Measurements from ENCODE around the gene ATP6AP1.

ATP6AP1 gene

GRCh38 chrX:154445776-154446175 lies 17.3 kb downstream of the ATP6AP1 start:
- H3K4me3 Mint-ChIP-seq, result peak overlapping the region; percentile 13 to 44

DNA sequence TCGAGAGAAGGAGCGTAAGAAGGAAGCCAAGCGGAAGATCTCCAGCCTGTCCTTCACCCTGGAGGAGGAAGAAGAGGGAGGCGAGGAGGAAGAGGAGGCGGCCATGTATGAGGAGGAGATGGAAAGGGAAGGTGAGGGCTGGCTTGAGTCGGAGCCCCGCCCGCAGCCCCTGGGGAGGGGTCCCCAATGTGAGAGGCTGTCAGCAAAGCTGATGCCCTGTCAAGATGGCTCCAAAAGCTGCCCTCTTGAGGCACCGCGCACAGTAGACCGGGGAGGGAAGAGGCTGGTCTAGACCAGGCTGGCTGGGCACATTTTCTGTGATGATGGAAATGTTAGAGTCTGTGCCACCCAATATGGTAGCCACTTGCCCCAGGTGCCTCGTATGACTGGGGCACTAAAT lies 18.0 kb downstream of the ATP6AP1 start:
- H3K27ac Mint-ChIP-seq, result no peak overlapping the region
- no peaks in the 10 kb centered on the region for H3K9me3 Mint-ChIP-seq
- H3K4me3 Mint-ChIP-seq, result peak overlapping the region in 1 of 2 donors; percentile 13
- H3K27me3 Mint-ChIP-seq, result no peaks in the 10 kb centered on the region
- peaks cover 32% of the 10 kb centered on the region for H3K4me1 Mint-ChIP-seq
- ATAC-seq (no peak), DNase-seq (no peak)

More at GRCh38 chrX:154445776-154446175, 17.3 kb downstream of the ATP6AP1 start:
- DNase-seq (no peak), ATAC-seq (no peak)
- Mint-ChIP-seq H3K4me1 (peaks cover 38% of the 10 kb centered on the region), H3K9me3 (no peaks in the 10 kb centered on the region), H3K27me3 (no peaks in the 10 kb centered on the region), H3K27ac (peak overlapping the region in 1 of 2 donors; percentile 90)

DNA sequence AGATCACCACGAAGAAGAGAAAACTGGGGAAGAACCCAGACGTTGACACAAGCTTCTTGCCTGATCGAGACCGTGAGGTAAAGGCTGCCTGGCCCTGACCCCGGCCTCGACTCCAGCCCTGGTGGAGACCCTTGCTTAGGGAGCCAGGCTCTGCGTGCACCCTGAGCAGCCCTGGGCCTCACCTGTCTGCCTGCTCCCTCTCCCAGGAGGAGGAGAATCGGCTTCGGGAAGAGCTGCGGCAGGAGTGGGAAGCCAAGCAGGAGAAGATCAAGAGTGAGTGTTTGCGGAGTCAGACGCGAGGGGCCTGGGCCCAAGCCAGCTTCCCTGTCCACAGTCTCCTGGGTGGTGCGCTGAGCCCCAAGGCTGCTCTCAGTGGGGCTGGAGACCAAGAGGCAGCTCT lies 20.0 kb downstream of the ATP6AP1 start:
- peaks cover 20% of the 10 kb centered on the region for H3K4me1 Mint-ChIP-seq
- no peak for DNase-seq
- no peak overlapping the region for H3K4me3 Mint-ChIP-seq
- H3K9me3 Mint-ChIP-seq, result no peaks in the 10 kb centered on the region
- H3K27ac Mint-ChIP-seq, result no peak overlapping the region
- no peaks in the 10 kb centered on the region for H3K27me3 Mint-ChIP-seq
- no peak for ATAC-seq

- Mint-ChIP-seq H3K9me3 (no peaks in the 10 kb centered on the region), H3K27me3 (no peaks in the 10 kb centered on the region), H3K4me1 (peaks cover 17% of the 10 kb centered on the region), H3K27ac (no peak overlapping the region), H3K4me3 (no peak overlapping the region)
- ATAC-seq (no peak), DNase-seq (no peak)
Measured at GRCh38 chrX:154449618-154450017, 21.1 kb downstream of the ATP6AP1 start.

GRCh38 chrX:154450312-154450711 lies 21.8 kb downstream of the ATP6AP1 start:
- Mint-ChIP-seq H3K27ac (no peak overlapping the region), H3K4me1 (peaks cover 17% of the 10 kb centered on the region), H3K9me3 (no peaks in the 10 kb centered on the region), H3K27me3 (no peaks in the 10 kb centered on the region), H3K4me3 (no peak overlapping the region)
- no peak for ATAC-seq
- DNase-seq, result no peak

- no peak for ATAC-seq
- H3K27me3 Mint-ChIP-seq, result no peaks in the 10 kb centered on the region
- no peak for DNase-seq
- no peaks in the 10 kb centered on the region for H3K9me3 Mint-ChIP-seq
- H3K27ac Mint-ChIP-seq, result no peak overlapping the region
- peaks cover 6% of the 10 kb centered on the region for H3K4me1 Mint-ChIP-seq
- no peak overlapping the region for H3K4me3 Mint-ChIP-seq
Measured at GRCh38 chrX:154452823-154453222, 24.3 kb downstream of the ATP6AP1 start.

- DNase-seq (peak; percentile 58 to 66), ATAC-seq (peak; percentile 73)
- Mint-ChIP-seq H3K4me3 (peak overlapping the region; percentile 88 to 89), H3K9me3 (no peaks in the 10 kb centered on the region), H3K4me1 (peaks cover 32% of the 10 kb centered on the region), H3K27me3 (no peaks in the 10 kb centered on the region), H3K27ac (peak overlapping the region; percentile 87 to 97)
Measured at GRCh38 chrX:154457491-154458115, 29.1 kb downstream of the ATP6AP1 start.

DNA sequence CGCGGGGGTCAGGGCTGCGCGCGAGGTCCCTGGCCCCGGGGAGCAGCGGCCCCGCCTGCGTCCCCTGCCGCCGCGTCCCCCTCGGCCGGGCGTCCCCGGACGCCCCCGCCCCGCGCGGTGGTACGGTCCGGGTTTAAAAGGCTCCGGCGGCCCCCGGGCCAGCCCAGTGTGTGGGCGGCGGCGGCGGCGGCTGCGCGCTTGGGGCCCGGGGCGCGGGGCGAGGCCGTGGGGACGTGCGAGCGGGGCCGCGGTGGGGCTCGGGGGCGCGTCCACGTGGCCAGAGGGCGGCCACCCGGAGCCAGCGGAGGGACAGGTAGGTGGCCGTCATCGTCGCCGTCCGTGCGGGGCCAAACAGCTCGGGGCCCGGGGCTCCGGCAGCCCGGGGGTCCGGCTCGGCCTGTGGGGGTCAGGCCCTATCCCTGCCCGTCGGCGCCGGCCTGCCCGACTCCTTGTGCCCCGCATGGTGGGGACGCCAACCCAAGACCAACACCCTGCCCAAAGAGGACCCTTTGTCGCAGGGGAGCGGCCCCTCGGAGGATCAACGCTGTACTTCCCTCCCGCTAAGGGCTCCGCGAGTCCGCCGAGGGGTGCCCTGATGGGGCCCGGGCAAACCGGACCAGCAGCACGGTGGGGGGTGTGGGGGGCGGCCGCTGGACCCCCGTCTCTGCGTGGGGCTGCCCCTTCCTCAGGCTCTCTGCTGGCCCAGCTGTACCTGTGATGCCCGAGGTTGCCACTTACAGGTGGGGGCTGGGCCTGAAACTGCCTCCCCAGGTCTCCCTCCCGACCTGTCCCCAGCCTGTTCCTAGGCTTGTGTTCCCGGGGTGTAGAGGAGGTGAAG lies 29.9 kb downstream of the ATP6AP1 start, which contains the start of gene PLXNA3:
PLXNA3 (plus strand) TSS at position 166 of the 838 bp plus-strand sequence. CDS start 1,903 bp downstream, outside the sequence.
- ATAC-seq, result peak; percentile 85

GRCh38 chrX:154458954-154459778 lies 30.7 kb downstream of the ATP6AP1 start:
- no peak for DNase-seq
- Mint-ChIP-seq H3K4me3 (peak overlapping the region; percentile 85 to 86), H3K9me3 (no peaks in the 10 kb centered on the region), H3K27ac (peak overlapping the region; percentile 81 to 91), H3K27me3 (no peaks in the 10 kb centered on the region), H3K4me1 (peaks cover 32% of the 10 kb centered on the region)
- peak; percentile 60 for ATAC-seq

More for the DNA sequence above, 29.9 kb downstream of the ATP6AP1 start, which contains the start of gene PLXNA3:
- Mint-ChIP-seq H3K4me1 (peaks cover 32% of the 10 kb centered on the region), H3K9me3 (no peaks in the 10 kb centered on the region), H3K27ac (peak within 1 kb of the TSS; percentile 87 to 97), H3K27me3 (no peaks in the 10 kb centered on the region), H3K4me3 (peak within 1 kb of the TSS; percentile 88 to 89)
- DNase-seq, result peak; percentile 67 to 75

- H3K9me3 Mint-ChIP-seq, result no peaks in the 10 kb centered on the region
- no peak overlapping the region for H3K27ac Mint-ChIP-seq
- ATAC-seq, result no peak
- H3K4me3 Mint-ChIP-seq, result peak overlapping the region; percentile 85 to 86
- H3K27me3 Mint-ChIP-seq, result no peaks in the 10 kb centered on the region
- no peak for DNase-seq
- peaks cover 32% of the 10 kb centered on the region for H3K4me1 Mint-ChIP-seq
Measured at GRCh38 chrX:154459832-154460231, 31.4 kb downstream of the ATP6AP1 start.

- peaks cover 32% of the 10 kb centered on the region for H3K4me1 Mint-ChIP-seq
- ATAC-seq (no peak), DNase-seq (no peak)
- peak overlapping the region; percentile 85 to 86 for H3K4me3 Mint-ChIP-seq
- H3K27me3 Mint-ChIP-seq, result no peaks in the 10 kb centered on the region
- no peak overlapping the region for H3K27ac Mint-ChIP-seq
- H3K9me3 Mint-ChIP-seq, result no peaks in the 10 kb centered on the region
Measured at GRCh38 chrX:154460326-154460725, 31.8 kb downstream of the ATP6AP1 start.

- ATAC-seq (no peak), DNase-seq (no peak)
- peaks cover 27% of the 10 kb centered on the region for H3K4me1 Mint-ChIP-seq
- no peak overlapping the region for H3K4me3 Mint-ChIP-seq
- H3K9me3 Mint-ChIP-seq, result no peaks in the 10 kb centered on the region
- H3K27ac Mint-ChIP-seq, result no peak overlapping the region
- H3K27me3 Mint-ChIP-seq, result no peaks in the 10 kb centered on the region
Measured at GRCh38 chrX:154462396-154462795, 33.9 kb downstream of the ATP6AP1 start.

- H3K27ac Mint-ChIP-seq, result no peak overlapping the region
- no peaks in the 10 kb centered on the region for H3K27me3 Mint-ChIP-seq
- H3K4me3 Mint-ChIP-seq, result no peak overlapping the region
- H3K4me1 Mint-ChIP-seq, result peaks cover 26% of the 10 kb centered on the region
- ATAC-seq (no peak), DNase-seq (no peak)
- no peaks in the 10 kb centered on the region for H3K9me3 Mint-ChIP-seq
Measured at GRCh38 chrX:154463611-154464220, 35.2 kb downstream of the ATP6AP1 start.

- ATAC-seq, result no peak
Measured at GRCh38 chrX:154464806-154465365, 36.4 kb downstream of the ATP6AP1 start.

GRCh38 chrX:154465601-154466000 lies 37.1 kb downstream of the ATP6AP1 start:
- DNase-seq (no peak), ATAC-seq (no peak)
- Mint-ChIP-seq H3K27ac (no peak overlapping the region), H3K4me3 (no peak overlapping the region), H3K4me1 (peaks cover 10% of the 10 kb centered on the region), H3K27me3 (no peaks in the 10 kb centered on the region), H3K9me3 (no peaks in the 10 kb centered on the region)

More at GRCh38 chrX:154464806-154465365, 36.4 kb downstream of the ATP6AP1 start:
- peaks cover 17% of the 10 kb centered on the region for H3K4me1 Mint-ChIP-seq
- DNase-seq, result no peak
- no peaks in the 10 kb centered on the region for H3K27me3 Mint-ChIP-seq
- H3K4me3 Mint-ChIP-seq, result no peak overlapping the region
- H3K9me3 Mint-ChIP-seq, result no peaks in the 10 kb centered on the region
- H3K27ac Mint-ChIP-seq, result no peak overlapping the region

All from stimulated activated naive CD8-positive, alpha-beta T cell treated with anti-CD3 and anti-CD28 coated beads, Interleukin-15, amount 100 ng/mL, for 72 hours (primary cell).